ENCODE measurements around the gene CCKAR. TPM values are rescaled to one million over a fixed set of nuclear protein-coding genes. Genes with fewer than 3 reads are reported as not detected.

CCKAR gene
- total RNA-seq, 2 experiments from 2014 or later = not detected

DNA sequence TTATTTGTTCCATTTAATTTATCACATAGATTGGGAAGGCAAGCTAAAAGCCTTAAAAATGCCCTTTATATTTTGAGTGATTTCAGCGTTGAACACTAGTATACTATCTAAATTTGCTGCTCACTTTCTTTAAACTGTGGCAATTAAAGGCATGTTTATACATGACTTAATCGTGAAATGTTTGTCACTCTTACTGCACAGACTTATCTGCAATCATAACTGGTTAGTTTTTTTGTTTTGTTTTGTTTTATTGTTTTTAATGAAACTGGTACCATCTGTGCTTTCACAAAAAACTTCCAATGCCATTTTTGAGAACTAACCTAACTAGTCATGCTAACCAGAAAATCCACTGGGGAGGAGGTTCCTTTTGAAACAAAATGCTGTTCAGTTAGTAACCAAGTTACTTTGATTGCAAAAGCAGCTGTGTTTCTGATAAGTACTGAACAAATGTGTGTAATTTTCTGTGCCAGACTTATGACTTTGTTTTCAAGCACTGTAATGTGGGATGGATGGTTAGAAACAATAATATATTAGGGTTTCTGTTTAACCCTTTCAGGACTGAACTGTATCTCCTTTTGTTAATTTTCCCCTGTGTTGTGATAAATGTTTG is 56.1 kb downstream of the CCKAR start:
- no peak overlapping the region for H3K4me2 ChIP-seq (ENCODE audit: low read length)
- H3K27ac ChIP-seq (ENCODE audit: low read depth, low read length, poor library complexity, severe bottlenecking) = no peak overlapping the region
- H3K9me3 ChIP-seq (ENCODE audit: low read length) = no peaks in the 10 kb centered on the region
- no TSS peak for BruUV-seq (replicated peaks)
- ChIA-PET POLR2A (interaction anchor here (1.0 to 1.2 kb wide), 2 partner anchors 18 to 25 kb away, joined by 3 to 4 read pairs; no protein-coding TSS in a partner anchor), CTCF (ENCODE audit: unreplicated experiment) (no interaction called here)
- H4K20me1 ChIP-seq (ENCODE audit: insufficient read depth, low read length) = no peaks in the 10 kb centered on the region
- H3K4me3 ChIP-seq (ENCODE audit: low read depth, low read length, poor library complexity, severe bottlenecking) = no peak overlapping the region
- no peak for TF ChIP-seq EZH2phosphoT487 (IDR thresholded peaks at IDR 0.05; ENCODE audit: borderline replicate concordance, low read depth, low read length)
- TF ChIP-seq, protein P1, sequence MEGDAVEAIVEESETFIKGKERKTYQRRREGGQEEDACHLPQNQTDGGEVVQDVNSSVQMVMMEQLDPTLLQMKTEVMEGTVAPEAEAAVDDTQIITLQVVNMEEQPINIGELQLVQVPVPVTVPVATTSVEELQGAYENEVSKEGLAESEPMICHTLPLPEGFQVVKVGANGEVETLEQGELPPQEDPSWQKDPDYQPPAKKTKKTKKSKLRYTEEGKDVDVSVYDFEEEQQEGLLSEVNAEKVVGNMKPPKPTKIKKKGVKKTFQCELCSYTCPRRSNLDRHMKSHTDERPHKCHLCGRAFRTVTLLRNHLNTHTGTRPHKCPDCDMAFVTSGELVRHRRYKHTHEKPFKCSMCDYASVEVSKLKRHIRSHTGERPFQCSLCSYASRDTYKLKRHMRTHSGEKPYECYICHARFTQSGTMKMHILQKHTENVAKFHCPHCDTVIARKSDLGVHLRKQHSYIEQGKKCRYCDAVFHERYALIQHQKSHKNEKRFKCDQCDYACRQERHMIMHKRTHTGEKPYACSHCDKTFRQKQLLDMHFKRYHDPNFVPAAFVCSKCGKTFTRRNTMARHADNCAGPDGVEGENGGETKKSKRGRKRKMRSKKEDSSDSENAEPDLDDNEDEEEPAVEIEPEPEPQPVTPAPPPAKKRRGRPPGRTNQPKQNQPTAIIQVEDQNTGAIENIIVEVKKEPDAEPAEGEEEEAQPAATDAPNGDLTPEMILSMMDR (conservative IDR thresholded peaks at IDR 0.05; ENCODE audit: low read length) = no peak
- no peaks in the 10 kb centered on the region for H3K79me2 ChIP-seq (ENCODE audit: insufficient read depth, low read depth, low read length)
- no peaks in the 10 kb centered on the region for H3K9me2 ChIP-seq (ENCODE audit: insufficient read depth, low read length)
- H2AFZ ChIP-seq (ENCODE audit: low read length) = no peak overlapping the region
- H3K36me3 ChIP-seq (ENCODE audit: insufficient read depth, low read length) = peaks cover 34% of the 10 kb centered on the region
- intact Hi-C loops (cut with micrococcal nuclease; ENCODE audit: unreplicated experiment) = no loop called here
- DNase-seq (ENCODE audit: low spot score) = no peak
- no peaks in the 10 kb centered on the region for H3K4me1 ChIP-seq (ENCODE audit: insufficient read depth, low read length, poor library complexity, severe bottlenecking)

DNA sequence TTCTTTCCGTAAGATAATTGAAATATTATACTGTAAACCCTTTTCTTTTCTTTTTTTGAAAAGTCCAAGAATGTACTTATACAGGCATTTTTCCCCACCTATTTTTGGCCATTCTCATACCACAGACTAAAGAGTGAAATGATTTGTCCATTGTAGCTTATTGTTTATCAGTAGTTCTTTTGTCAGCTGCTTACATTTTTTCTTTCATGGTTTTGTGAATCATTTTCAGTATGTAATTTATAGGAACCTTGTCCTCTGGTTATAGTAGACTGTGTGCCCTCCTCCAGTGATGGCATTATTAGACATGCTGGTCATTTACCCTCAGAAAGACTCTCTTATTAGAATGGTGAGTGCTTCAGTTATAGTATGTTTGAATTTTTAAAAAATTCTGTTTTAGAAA is 56.7 kb downstream of the CCKAR start:
- no peak for DNase-seq (ENCODE audit: low spot score)
- no peak overlapping the region for H3K27ac ChIP-seq (ENCODE audit: low read depth, low read length, poor library complexity, severe bottlenecking)
- peaks cover 6% of the 10 kb centered on the region for H3K4me1 ChIP-seq (ENCODE audit: insufficient read depth, low read length, poor library complexity, severe bottlenecking)
- H3K4me3 ChIP-seq (ENCODE audit: low read depth, low read length, poor library complexity, severe bottlenecking) = no peak overlapping the region
- TF ChIP-seq EZH2phosphoT487 (IDR thresholded peaks at IDR 0.05; ENCODE audit: borderline replicate concordance, low read depth, low read length) = no peak
- TF ChIP-seq, protein P1 (conservative IDR thresholded peaks at IDR 0.05; ENCODE audit: low read length) = no peak
- no peak overlapping the region for H2AFZ ChIP-seq (ENCODE audit: low read length)
- H3K9me3 ChIP-seq (ENCODE audit: low read length) = no peaks in the 10 kb centered on the region
- H4K20me1 ChIP-seq (ENCODE audit: insufficient read depth, low read length) = no peaks in the 10 kb centered on the region
- POLR2A ChIA-PET = interaction anchor here (0.9 to 1.2 kb wide), 3 partner anchors 17 to 26 kb away, joined by 3 to 4 read pairs (median 4); no protein-coding TSS in a partner anchor
- H3K79me2 ChIP-seq (ENCODE audit: insufficient read depth, low read depth, low read length) = no peaks in the 10 kb centered on the region
- no TSS peak for BruUV-seq (replicated peaks)
- peaks cover 40% of the 10 kb centered on the region for H3K36me3 ChIP-seq (ENCODE audit: insufficient read depth, low read length)
- CTCF ChIA-PET (ENCODE audit: unreplicated experiment) = no interaction called here
- intact Hi-C loops (cut with micrococcal nuclease; ENCODE audit: unreplicated experiment) = no loop called here
- no peaks in the 10 kb centered on the region for H3K9me2 ChIP-seq (ENCODE audit: insufficient read depth, low read length)
- H3K4me2 ChIP-seq (ENCODE audit: low read length) = no peak overlapping the region

GRCh38 chr4:26432419-26432818 is 57.9 kb downstream of the CCKAR start:
- Histone ChIP-seq H2AFZ (ENCODE audit: low read length) (no peak overlapping the region), H3K4me2 (ENCODE audit: low read length) (no peak overlapping the region), H3K4me1 (ENCODE audit: insufficient read depth, low read length, poor library complexity, severe bottlenecking) (peaks cover 10% of the 10 kb centered on the region), H3K9me2 (ENCODE audit: insufficient read depth, low read length) (no peaks in the 10 kb centered on the region), H3K79me2 (ENCODE audit: insufficient read depth, low read depth, low read length) (no peaks in the 10 kb centered on the region), H3K4me3 (ENCODE audit: low read depth, low read length, poor library complexity, severe bottlenecking) (no peak overlapping the region), H3K36me3 (ENCODE audit: insufficient read depth, low read length) (peaks cover 44% of the 10 kb centered on the region), H4K20me1 (ENCODE audit: insufficient read depth, low read length) (no peaks in the 10 kb centered on the region), H3K27ac (ENCODE audit: low read depth, low read length, poor library complexity, severe bottlenecking) (no peak overlapping the region), H3K9me3 (ENCODE audit: low read length) (no peaks in the 10 kb centered on the region)
- intact Hi-C loops (cut with micrococcal nuclease; ENCODE audit: unreplicated experiment) = no loop called here
- TF ChIP-seq, protein P1 (conservative IDR thresholded peaks at IDR 0.05; ENCODE audit: low read length) = no peak
- TF ChIP-seq EZH2phosphoT487 (IDR thresholded peaks at IDR 0.05; ENCODE audit: borderline replicate concordance, low read depth, low read length) = no peak
- ChIA-PET CTCF (ENCODE audit: unreplicated experiment) (no interaction called here), POLR2A (no interaction called here)
- no TSS peak for BruUV-seq (replicated peaks)
- no peak for DNase-seq (ENCODE audit: low spot score)

All from OCI-LY7 (cell line).